GM12878 (cell line): ENCODE measurements around the gene RASIP1. TPM values are rescaled to one million over a fixed set of nuclear protein-coding genes. Genes with fewer than 3 reads are reported as not detected.

ENCODE experiments used
- ATAC-seq: fragments of 200-7000 bp; cut with Tn5 transposase; 3 replicates; pipeline ENCODE4 v1.9.1; 2020; ENCODE audit warnings: mild to moderate bottlenecking, moderate library complexity
- BruUV-seq: library from RNA; stranded (reverse); fragments of 400-500 nt; replicated peaks from 2 replicates; lab custom pipeline; 2021; lab: Mats Ljungman, UMichigan
- CTCF ChIA-PET: fragments of 300-600 bp; sonication (Branson Sonifier 250); formaldehyde crosslinking; extraction: SDS; loops from one replicate; lab custom pipeline; 2021; ENCODE audit warnings: inconsistent platforms; lab: Yijun Ruan, JAX
- POLR2A ChIA-PET: fragments of 350-600 bp; formaldehyde crosslinking; extraction: SDS; loops from one replicate; lab custom pipeline; 2021; ENCODE audit warnings: inconsistent platforms; lab: Charles Lee
- RAD21 ChIA-PET: fragments of 300-600 bp; sonication (Branson Sonifier 250); formaldehyde crosslinking; loops from one replicate; lab custom pipeline; 2023; ENCODE audit warnings: antibody characterized with exemption; ENCODE audit not compliant: unreplicated experiment; lab: Charles Lee
- SMC1A ChIA-PET: fragments of 300-600 bp; sonication (Branson Sonifier 250); formaldehyde crosslinking; loops from one replicate; lab custom pipeline; 2023; ENCODE audit not compliant: unreplicated experiment, uncharacterized antibody; lab: Charles Lee
- DNase-seq: peaks from one replicate; pipeline ENCODE4 v3.0.0-alpha.2; 2011; ENCODE audit warnings: low read depth, low spot score
- FAIRE-seq: peaks from 3 replicates; lab custom pipeline; 2011; peaks lifted over from hg19 to GRCh38; lab: Jason Lieb, UNC
- H2AFZ ChIP-seq: 2 replicates; pipeline ENCODE4 v1.6.0; 2011; ENCODE audit warnings: low read depth, low read length, control low read depth; ENCODE audit not compliant: control insufficient read depth
- H3K27ac ChIP-seq: 2 replicates; pipeline ENCODE4 v1.5.1; 2011; ENCODE audit warnings: control low read depth; ENCODE audit not compliant: control insufficient read depth, insufficient read depth
- H3K27me3 ChIP-seq, 2 experiments: replicated peaks in 1 of 2; 2 replicates each; pipeline versions ENCODE4 v1.6.0 to v1.6.1; 2011; ENCODE audit warnings: low read length in 1 of 2; ENCODE audit not compliant: control insufficient read depth in 2 of 2, insufficient read depth in 2 of 2
- H3K36me3 ChIP-seq, 2 experiments: 2 replicates each; pipeline ENCODE4 v1.5.1; 2011; ENCODE audit warnings: low read length in 1 of 2; ENCODE audit not compliant: control insufficient read depth in 2 of 2, insufficient read depth in 2 of 2
- H3K4me1 ChIP-seq: 2 replicates; pipeline ENCODE4 v1.6.1; 2011; ENCODE audit warnings: mild to moderate bottlenecking, low read length, moderate library complexity, mixed read lengths; ENCODE audit not compliant: control insufficient read depth, insufficient read depth
- H3K4me2 ChIP-seq: 2 replicates; pipeline ENCODE4 v1.6.0; 2011; ENCODE audit warnings: control low read depth; ENCODE audit not compliant: control insufficient read depth, insufficient read depth
- H3K4me3 ChIP-seq: fragments of 200-600 bp; sonication (generic); 2 replicates; pipeline ENCODE4 v1.5.1; 2016
- H3K79me2 ChIP-seq: 2 replicates; pipeline ENCODE4 v1.6.0; 2011; ENCODE audit warnings: low read length; ENCODE audit not compliant: control insufficient read depth, insufficient read depth
- H3K9ac ChIP-seq: 2 replicates; pipeline ENCODE4 v1.8.0; 2011; ENCODE audit warnings: low read length, control low read depth, mixed read lengths; ENCODE audit not compliant: control insufficient read depth, insufficient read depth
- H3K9me3 ChIP-seq: replicated peaks from 3 replicates; pipeline ENCODE4 v1.5.1; 2011; ENCODE audit warnings: mild to moderate bottlenecking, low read length; ENCODE audit not compliant: control insufficient read depth, insufficient read depth
- H4K20me1 ChIP-seq: 2 replicates; pipeline ENCODE4 v1.6.0; 2011; ENCODE audit not compliant: control insufficient read depth, insufficient read depth
- ATF7 ChIP-seq: fragments of 450-650 bp; IDR thresholded peaks from 2 replicates; pipeline ENCODE4 v1.6.1; 2016; ENCODE audit warnings: low read depth, mild to moderate bottlenecking
- CREM ChIP-seq: IDR thresholded peaks from 2 replicates; pipeline ENCODE4 v1.6.1; 2014; ENCODE audit warnings: antibody characterized with exemption, low read depth
- E2F4 ChIP-seq: IDR thresholded peaks from 2 replicates; pipeline ENCODE4 v1.6.1; 2012; ENCODE audit warnings: low read depth, low read length, improper control_type of control experiment
- HCFC1 ChIP-seq: fragments of 150-350 bp; IDR thresholded peaks from 2 replicates; pipeline ENCODE4 v1.6.1; 2014; ENCODE audit warnings: low read length
- IKZF1 ChIP-seq: fragments of 450-650 bp; conservative IDR thresholded peaks from 2 replicates; pipeline ENCODE4 v1.6.1; 2017; ENCODE audit warnings: antibody characterized with exemption, mild to moderate bottlenecking
- NFYB ChIP-seq: IDR thresholded peaks from 2 replicates; pipeline ENCODE4 v1.6.1; 2011; ENCODE audit warnings: low read depth, mild to moderate bottlenecking, low read length, improper control_type of control experiment, moderate library complexity; ENCODE audit not compliant: insufficient read depth
- PML ChIP-seq: IDR thresholded peaks from 2 replicates; pipeline ENCODE4 v1.6.1; 2012; ENCODE audit warnings: low read length, inconsistent platforms
- SIX5 ChIP-seq: IDR thresholded peaks from 2 replicates; pipeline ENCODE4 v1.6.1; 2011; ENCODE audit warnings: mild to moderate bottlenecking, low read depth, low read length, moderate library complexity; ENCODE audit not compliant: severe bottlenecking
- SMC3 ChIP-seq: IDR thresholded peaks from 2 replicates; pipeline ENCODE4 v1.6.1; 2011; ENCODE audit warnings: low read length, improper control_type of control experiment, borderline replicate concordance
- TARDBP ChIP-seq: IDR thresholded peaks from 2 replicates; pipeline ENCODE4 v1.6.1; 2016; ENCODE audit warnings: borderline replicate concordance
- YY1 ChIP-seq: IDR thresholded peaks from 2 replicates; pipeline ENCODE4 v1.6.1; 2011; ENCODE audit warnings: low read depth, mild to moderate bottlenecking, low read length
- WGBS: methylation state at CpG from one replicate; pipeline ENCODE4 v1.1.6; 2016; ENCODE audit warnings: low lambda C conversion rate; ENCODE audit not compliant: insufficient replicate concordance, insufficient coverage; ENCODE audit errors: missing lambda C conversion rate; 5-methylcytosine and 5-hydroxymethylcytosine counted together
- in situ Hi-C: fragments of 300-500 bp; cut with MboI; formaldehyde crosslinking; loops from 9 replicates; pipeline ENCODE4 v1.14.3; 2018; ENCODE audit warnings: mixed read lengths
- intact Hi-C: fragments of 100-400 bp; cut with micrococcal nuclease; formaldehyde crosslinking; loops from one replicate; pipeline ENCODE4 v1.14.2; 2022; ENCODE audit not compliant: unreplicated experiment
- polyA plus RNA-seq, 11 experiments: library from polyadenylated mRNA; depleted of rRNA in 4 of 11; unstranded in 6 of 11; stranded (reverse) in 5 of 11; fragments of >200 nt; fragmentation: Nextera tagmentation in 4 of 11; fragmentation: Illumina TruSeq in 1 of 11; extraction: Ambion mirVana in 4 of 11; extraction: Trizol in 1 of 11; gene quantifications; 1 replicate in 1 of 11; 2 replicates in 10 of 11; pipeline versions ENCODE4 v1.2.1 to v1.2.3, GENCODE V29; 2011 to 2016; ENCODE audit warnings: inconsistent platforms in 2 of 11, missing spikeins in 2 of 11, low read depth in 1 of 11
- total RNA-seq, 4 experiments: library from RNA; depleted of rRNA in 3 of 4; stranded (reverse); fragments of >200 nt in 3 of 4; fragmentation: Illumina TruSeq in 1 of 4; extraction: Trizol in 1 of 4; gene quantifications; 2 replicates each; pipeline versions ENCODE4 v1.2.1 to v1.2.3, GENCODE V29; 2013 to 2021

The RASIP1 gene
- total and polyA plus RNA-seq, 10 of the 15 experiments (the other 5 are each of a cell fraction or from before 2014, with no cell fraction given) = 0.08 TPM; not detected in 9

- Histone ChIP-seq H3K4me1 (no peaks in the 10 kb centered on the region), H3K9me3 (peaks cover 2% of the 10 kb centered on the region; the same call in 1 of the 3 replicates), H3K27ac (no peak within 1 kb of the TSS), H3K79me2 (no peaks in the 10 kb centered on the region), H2AFZ (peak within 1 kb of the TSS; percentile 29; the same call in 1 of the 2 replicates), H3K4me2 (peak within 1 kb of the TSS; percentile 60), H3K4me3 (no peak within 1 kb of the TSS), H4K20me1 (no peaks in the 10 kb centered on the region), H3K27me3 (no peaks in the 10 kb centered on the region; a peak in 1 of 4 replicates), H3K36me3 (no peaks in the 10 kb centered on the region), H3K9ac (no peak within 1 kb of the TSS)
- POLR2A ChIA-PET = interaction anchor here (0.6 kb wide), 1 partner anchor 32 kb away, joined by 3 read pairs; no protein-coding TSS in a partner anchor
- FAIRE-seq (peak; percentile 27), ATAC-seq (peak; percentile 80), DNase-seq (no peak)
- SMC1A ChIA-PET = no interaction called here
- CTCF ChIA-PET = interaction anchor here (0.7 to 1.2 kb wide), 2 partner anchors 77 to 95 kb away, joined by 3 read pairs; no protein-coding TSS in a partner anchor
- RAD21 ChIA-PET = no interaction called here
- TF ChIP-seq IKZF1 = peak; percentile 69
- peak; percentile 83; the same call in 1 of the 2 replicates for TF ChIP-seq TARDBP
- TF ChIP-seq HCFC1 = peak; percentile 93
- TF ChIP-seq YY1 = peak; percentile 66; the same call in 1 of the 2 replicates
- TF ChIP-seq E2F4 = no peak
- TF ChIP-seq PML = no peak
- peak; percentile 59; the same call in 1 of the 2 replicates for TF ChIP-seq NFYB
- TF ChIP-seq SMC3 = no peak
- peak; percentile 94 for TF ChIP-seq SIX5
- 0 out of 2 replicates have a peak, but pooled peaks have one; percentile 31 for TF ChIP-seq ATF7
- peak; percentile 75 for TF ChIP-seq CREM
- 4% methylated on average over 31 of the region's 31 CpGs for WGBS
- in situ Hi-C loops (no loop called here), intact Hi-C loops (no loop called here)
- no TSS peak for BruUV-seq
Measured at GRCh38 chr19:48746738-48747575, 6.5 kb upstream of the RASIP1 start, which contains the start of gene IZUMO1. IZUMO1 (minus strand) TSS chr19:48746909; CDS start chr19:48745859, 1,050 bp downstream.
